Activated CD8-positive, alpha-beta memory T cell treated with anti-CD3 and anti-CD28 coated beads, Interleukin-2, amount 50 U/mL, for 4 hours (primary cell): Measurements from ENCODE around the gene LSM7.
"Not testable (repeated sequence)": the region's sequence is repeated elsewhere in the genome, so short reads cannot be mapped to it uniquely, and the experiment has no call there.

Source experiments
- DNase-seq: peaks from one replicate; pipeline ENCODE4 v3.0.0-alpha.2; 2020

LSM7 gene

DNA sequence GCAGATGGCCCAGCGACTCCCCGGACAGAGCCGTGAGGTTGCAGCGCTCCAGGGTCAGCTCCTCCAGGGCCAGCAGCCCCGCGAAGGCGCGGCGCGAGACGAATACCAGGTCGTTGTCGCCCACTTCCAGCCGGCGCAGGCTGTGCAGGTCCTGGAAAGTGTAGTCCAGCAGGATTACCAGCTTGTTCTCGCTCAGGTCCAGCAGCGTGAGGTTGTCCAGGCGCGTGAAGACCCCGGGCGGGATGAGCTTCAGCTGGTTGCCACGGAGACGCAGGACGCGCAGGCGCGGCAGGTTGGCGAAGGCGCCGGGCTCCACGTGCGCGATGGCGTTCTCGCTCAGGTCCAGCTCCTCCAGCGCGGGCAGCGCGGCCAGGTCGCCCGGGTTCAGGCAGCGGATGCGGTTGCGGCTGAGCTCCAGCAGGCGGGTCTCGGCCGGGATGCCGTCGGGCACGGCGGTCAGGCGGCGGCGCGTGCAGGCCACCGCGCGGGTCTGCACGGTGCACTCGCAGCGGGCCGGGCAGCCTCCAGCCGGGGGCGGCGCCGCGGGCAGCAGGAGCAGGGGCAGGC is 37.1 kb downstream of the LSM7 start:
- DNase-seq: no peak

- DNase-seq: no peak
These were observed 37.8 kb downstream of the LSM7 start for GRCh38 chr19:2290441-2291184.

- DNase-seq: no peak
These were observed 38.5 kb downstream of the LSM7 start for GRCh38 chr19:2289714-2290435.

GRCh38 chr19:2288818-2289713 is 39.3 kb downstream of the LSM7 start:
- no peak for DNase-seq

DNA sequence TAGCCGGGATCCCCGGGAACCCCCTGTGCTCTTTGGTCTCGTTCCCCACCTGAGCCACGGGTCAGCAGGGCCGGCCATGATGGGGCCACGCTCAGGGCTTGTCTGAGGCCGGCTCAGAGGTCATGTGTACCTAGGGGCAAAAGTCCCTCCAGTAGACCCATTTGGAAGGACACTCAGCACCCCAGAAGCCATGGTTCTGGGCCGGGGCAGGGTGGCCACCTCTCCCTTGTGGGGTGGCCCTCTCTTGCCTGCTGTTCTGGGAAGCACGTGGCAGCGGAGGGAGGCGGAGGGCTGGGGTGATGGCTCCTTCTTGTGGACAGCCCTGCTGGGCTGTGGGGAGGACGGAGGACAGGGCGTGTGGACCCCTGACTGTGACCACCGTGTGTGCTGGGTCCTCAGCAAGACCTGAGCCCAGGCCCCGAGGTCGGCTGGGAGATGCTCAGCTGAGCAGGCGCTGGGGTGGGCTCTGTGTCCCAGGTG is 40.0 kb downstream of the LSM7 start:
- no peak for DNase-seq

DNA sequence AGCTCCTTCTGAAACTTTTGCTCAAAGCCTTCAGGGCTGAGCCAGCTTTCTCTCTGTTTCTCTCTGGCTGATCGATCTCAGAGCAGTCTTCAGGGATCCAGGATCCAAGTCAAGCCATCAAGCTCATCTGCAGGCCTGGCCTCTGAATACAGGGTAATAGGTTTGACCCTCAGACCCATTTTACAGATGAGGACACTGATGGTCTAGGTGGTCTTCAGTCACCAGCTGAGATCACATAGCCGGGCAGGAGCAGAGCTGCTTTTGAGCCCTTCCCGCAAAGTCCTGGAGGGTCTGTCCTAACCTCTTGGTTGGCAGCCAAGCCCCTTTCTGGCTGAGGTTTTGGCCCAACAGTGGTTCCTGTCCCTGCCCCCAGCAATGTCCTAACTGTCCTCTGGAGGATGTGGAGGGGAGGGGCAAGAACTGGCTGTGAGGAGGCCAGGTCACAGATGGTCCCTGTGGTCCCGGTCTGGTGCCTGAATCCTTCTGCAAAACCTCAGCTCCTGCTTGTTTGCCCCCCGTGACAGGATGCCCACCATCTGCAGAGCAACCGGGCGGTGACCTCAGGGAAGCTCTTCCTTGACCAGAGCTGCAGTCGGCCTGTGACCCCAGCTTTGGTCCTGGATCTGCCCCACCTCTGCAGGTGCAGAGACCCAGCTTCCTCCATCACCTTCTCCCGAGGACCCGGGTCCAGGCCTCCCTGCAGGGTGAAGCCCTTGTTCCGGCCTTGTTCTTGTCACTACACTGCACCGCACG is 40.6 kb downstream of the LSM7 start:
- no peak for DNase-seq

- no peak for DNase-seq
These were observed 41.8 kb downstream of the LSM7 start for GRCh38 chr19:2286402-2287140.

DNA sequence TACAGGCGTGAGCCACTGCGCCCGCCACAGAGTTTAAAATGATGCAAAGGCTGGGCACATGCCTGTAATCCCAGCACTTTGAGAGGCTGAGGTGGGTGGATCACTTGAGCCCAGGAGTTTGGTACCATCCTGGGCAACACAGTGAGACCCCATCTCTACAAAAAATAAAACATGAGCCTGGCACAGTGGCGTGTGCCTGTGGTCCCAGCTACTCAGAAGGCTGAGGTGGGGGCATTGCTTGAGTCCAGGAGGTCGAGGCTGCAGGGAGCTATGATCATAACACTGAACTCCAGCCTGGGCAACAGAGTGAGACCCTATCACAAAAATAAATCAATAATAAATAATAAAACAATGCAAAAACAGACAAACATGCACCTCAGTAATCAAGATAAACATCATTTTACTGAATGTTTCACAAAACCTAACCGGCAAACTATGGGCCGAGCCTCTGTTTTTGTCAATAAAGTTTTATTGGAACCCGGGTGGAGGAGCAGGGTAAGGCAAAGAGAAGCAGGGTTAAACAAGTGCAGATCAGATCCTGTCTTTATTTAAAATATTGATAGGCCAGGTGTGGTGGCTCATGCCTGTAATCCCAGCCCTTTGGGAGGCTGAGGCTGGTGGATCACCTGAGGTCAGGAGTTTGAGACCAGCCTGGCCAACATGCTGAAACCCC is 44.4 kb downstream of the LSM7 start:
- no peak for DNase-seq

DNA sequence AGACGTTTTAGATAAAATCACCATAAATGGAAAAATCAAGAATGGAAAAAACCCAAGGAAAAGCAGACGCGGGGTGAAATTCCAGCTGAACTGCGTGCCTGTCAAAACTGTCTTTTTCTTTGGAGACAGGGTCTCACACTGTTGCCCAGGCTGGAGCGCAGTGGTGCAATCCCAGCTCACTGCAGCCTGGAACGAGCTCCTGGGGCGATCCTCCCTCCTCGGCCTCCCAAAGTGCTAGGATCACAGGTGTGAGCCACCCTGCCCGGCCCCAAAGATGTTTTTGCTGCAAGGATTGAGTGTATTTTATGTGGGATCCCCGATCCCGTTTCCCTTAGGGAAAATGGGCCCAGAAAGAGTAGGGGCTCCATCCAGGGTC is 45.5 kb downstream of the LSM7 start:
- no peak for DNase-seq

GRCh38 chr19:2282062-2282861 is 46.1 kb downstream of the LSM7 start, which contains the start of gene PEAK3:
TSS of gene PEAK3 (minus strand) at chr19:2282175. CDS start at chr19:2280931, 1,244 bp downstream.
- no peak for DNase-seq

- not testable (repeated sequence) for DNase-seq
These were observed 46.9 kb downstream of the LSM7 start for GRCh38 chr19:2281265-2282061.

GRCh38 chr19:2280633-2281264 is 47.6 kb downstream of the LSM7 start:
- DNase-seq: no peak

DNA sequence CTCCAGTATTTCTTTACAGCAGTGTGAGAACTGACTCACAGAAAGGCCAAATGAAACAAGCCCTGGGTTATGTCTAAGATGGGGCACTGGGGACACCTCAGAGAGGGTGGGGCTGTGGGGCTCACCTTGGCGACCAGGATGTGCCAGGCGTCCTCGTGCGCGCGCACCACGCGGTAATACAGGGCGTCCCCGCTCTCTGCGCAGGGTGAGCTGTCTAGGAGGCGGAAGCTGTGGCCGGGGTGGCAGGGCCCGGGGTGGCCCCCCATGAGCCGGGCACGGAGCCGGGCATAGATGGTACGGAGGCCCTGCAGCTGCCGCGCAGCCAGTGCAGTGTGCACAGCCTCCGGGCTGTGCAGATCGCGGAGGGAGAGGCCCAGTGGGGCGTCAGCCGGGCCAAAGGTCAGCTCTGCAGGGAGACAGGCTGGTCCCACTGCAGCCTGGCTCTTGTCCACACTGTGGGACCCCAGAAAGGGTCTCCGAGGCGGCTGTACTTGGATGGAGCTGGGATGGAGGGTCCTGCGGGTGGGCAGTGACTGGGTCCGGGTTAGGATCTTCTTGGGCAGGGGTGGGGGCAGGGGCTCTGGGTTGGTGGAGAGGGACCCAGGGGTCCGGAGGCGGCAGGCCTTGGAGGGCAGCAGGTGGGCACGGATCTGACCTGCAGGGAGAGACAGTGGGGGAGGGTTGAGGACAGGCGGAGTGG is 49.8 kb downstream of the LSM7 start:
- DNase-seq: no peak

DNA sequence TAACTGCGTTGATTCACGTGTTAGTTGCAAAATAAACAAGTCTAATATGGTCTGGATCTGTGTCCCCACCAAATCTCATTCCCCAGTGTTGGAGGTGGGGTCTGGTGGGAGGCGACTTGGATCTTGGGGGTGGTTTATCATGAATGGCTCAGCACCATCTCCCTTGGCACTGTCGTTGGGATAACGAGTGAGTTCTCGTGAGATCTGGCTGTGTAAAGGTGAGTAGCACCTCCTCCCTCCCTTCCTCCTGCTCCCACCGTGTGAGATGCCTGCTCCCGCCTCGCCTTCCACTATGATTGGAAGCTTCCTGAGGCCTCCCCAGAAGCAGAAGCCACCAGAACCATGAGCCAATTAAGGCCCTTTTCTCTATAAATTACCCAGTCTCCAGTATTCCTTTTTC is 51.2 kb downstream of the LSM7 start:
- no peak for DNase-seq

DNA sequence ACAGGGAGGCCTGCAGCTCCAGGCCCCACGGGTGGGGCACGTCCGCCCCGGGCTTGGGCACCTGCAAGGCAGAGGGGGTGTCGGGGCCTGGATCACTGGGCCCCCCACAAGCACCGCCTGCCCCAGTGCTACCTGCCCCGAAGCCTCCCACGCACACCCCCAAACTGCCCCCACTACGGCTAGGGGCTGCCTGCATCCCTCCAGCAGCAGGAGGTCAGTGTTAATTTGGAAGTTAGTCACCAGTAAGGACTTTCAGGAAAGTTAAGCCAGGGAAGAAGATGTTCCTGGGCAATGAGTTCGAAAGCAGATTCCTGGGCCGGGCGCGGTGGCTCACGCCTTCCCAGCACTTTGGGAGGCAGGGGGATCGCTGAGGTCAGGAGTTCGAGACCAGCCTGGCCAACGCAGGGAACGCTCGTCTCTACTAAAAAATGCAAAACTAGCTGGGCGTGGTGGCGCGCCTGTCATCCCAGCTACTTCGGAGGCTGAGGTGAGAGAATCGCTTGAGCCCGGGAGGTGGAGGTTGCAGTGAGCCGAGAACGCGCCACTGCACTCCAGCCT is 51.9 kb downstream of the LSM7 start:
- no peak for DNase-seq

- no peak for DNase-seq
These were observed 52.6 kb downstream of the LSM7 start for GRCh38 chr19:2275588-2276428.
